Heart left ventricle (tissue), 16 donors: ENCODE results near the gene HAVCR2. TPM values are rescaled to one million over a fixed set of nuclear protein-coding genes. Genes with fewer than 3 reads are reported as not detected.
A peak's percentile ranks its signal among the peaks of the same experiment; 100 is the strongest.

Experiments used
- ATAC-seq, 4 donors: fragments of 200-7000 bp; cut with Tn5 transposase; one replicate each; pipeline ENCODE4 v1.9.1; 2020 to 2022; ENCODE audit warnings: moderate library complexity in 4 of 4, mild to moderate bottlenecking in 3 of 4, moderate number of reproducible peaks in 1 of 4
- DNase-seq, 5 donors: peaks; one replicate each; pipeline ENCODE4 v3.0.0-alpha.2; 2020
- H3K27ac ChIP-seq, 12 donors: fragments of 200-600 bp; sonication (generic) in 4 of 12; one replicate each; pipeline versions ENCODE4 v1.5.0 to v1.8.0; 2016 to 2022; ENCODE audit warnings: mild to moderate bottlenecking in 2 of 12
- H3K27me3 ChIP-seq, 9 donors: fragments of 200-600 bp; sonication (generic) in 2 of 9; one replicate each; pipeline versions ENCODE4 v1.5.1 to v1.8.0; 2016 to 2022; ENCODE audit warnings: mild to moderate bottlenecking in 3 of 9
- H3K36me3 ChIP-seq, 9 donors: fragments of 200-600 bp; sonication (generic) in 2 of 9; one replicate each; pipeline versions ENCODE4 v1.5.0 to v1.8.0; 2018 to 2022; ENCODE audit warnings: mild to moderate bottlenecking in 2 of 9
- H3K4me1 ChIP-seq, 12 donors: fragments of 200-600 bp; sonication (generic) in 4 of 12; one replicate each; pipeline versions ENCODE4 v1.5.0 to v1.8.0; 2016 to 2022; ENCODE audit warnings: mild to moderate bottlenecking in 3 of 12
- H3K4me3 ChIP-seq, 12 donors: fragments of 200-600 bp; sonication (generic) in 4 of 12; one replicate each; pipeline versions ENCODE4 v1.5.0 to v1.8.0; 2017 to 2022; ENCODE audit warnings: mild to moderate bottlenecking in 9 of 12, moderate library complexity in 4 of 12
- H3K9me3 ChIP-seq, 12 donors: fragments of 200-600 bp; sonication (generic) in 4 of 12; one replicate each; pipeline versions ENCODE4 v1.5.0 to v1.8.0; 2016 to 2022; ENCODE audit warnings: mild to moderate bottlenecking in 1 of 12
- POLR2A ChIP-seq, 2 donors: fragments of 450-650 bp; IDR thresholded peaks; one replicate each; pipeline ENCODE4 v1.6.1; 2017; ENCODE audit warnings: antibody characterized with exemption in 2 of 2, mild to moderate bottlenecking in 2 of 2, moderate library complexity in 2 of 2
- WGBS, 4 donors: extraction: QIAGEN DNeasy Blood & Tissue Kit in 2 of 4; methylation state at CpG; one replicate each; pipeline versions ENCODE4 v1.1.5 to v1.1.7; 2013 to 2018; 5-methylcytosine and 5-hydroxymethylcytosine counted together
- intact Hi-C, 10 donors: fragments of 100-400 bp; cut with DNase I; formaldehyde crosslinking; loops; one replicate each; pipeline versions ENCODE4 v1.11.1 to v1.14.2; 2022
- polyA plus RNA-seq, 2 donors: library from polyadenylated mRNA; stranded (reverse); fragments of 200-250 nt; gene quantifications; one replicate each; pipeline ENCODE4 v1.2.3, GENCODE V29; 2013
- total RNA-seq, 9 donors: library from RNA; depleted of rRNA in 2 of 9; stranded (reverse); fragments of >200 nt in 2 of 9; fragmentation: NEBNext Ultra II Directional in 3 of 9; extraction: Animal tissue kit (Norgen Biotek cat#: 25700) in 3 of 9; gene quantifications; one replicate each; pipeline versions ENCODE4 v1.1.0 to v1.2.4, GENCODE V29; 2016 to 2023
- TF ChIP-seq, protein P1 (sequence below), 12 donors: fragments of 200-600 bp; sonication (generic) in 4 of 12; IDR thresholded peaks; one replicate each; pipeline versions ENCODE4 v1.5.0 to v1.8.0; 2018 to 2022; ENCODE audit warnings: antibody characterized with exemption in 12 of 12, mild to moderate bottlenecking in 5 of 12
- donor health status: ischemic (EF 13 %, LVEDD 7.1; RV severe dilation, severe dysfunction).
- donor health status: healthy with polysubstance abuse.
- donor health status: DM: no; HTN: yes; CAD: no.
- donor health status: DM: no; HTN: no; CAD: no.
- donor health status: ischemic (EF 25% LVEDD 6.9; RV normal size, moderate dysfunction).
- donor health status: ischemic (EF 25% LVEDD 5.7; RV mildly dilated, moderate dysfunction).
- donor health status: healthy.
- donor health status: DM: yes; HTN: yes; CAD: no.
- donor health status: ischemic (EF 35%, LVEDD 5.7; RV mildly dilated, moderate dysfunction).
- donor health status: nonischemic (EF 11% LVEDD 7.7; RV severe dilation, severe dysfunction).
- donor health status: DM: yes; HTN: yes; CAD: no.
- donor health status: PGD.
- donor health status: ischemic (EF 29% LVEDD 5.4; RV normal size, mild dysfunction).
- donor health status: nonischemic (EF 23%, LVEDD 6.1; RV moderate dilation, normal function).

The HAVCR2 gene
- total and polyA plus RNA-seq, 11 donors: 0.80 to 39.2 (median 1.9) TPM

GRCh38 chr5:157100140-157100679, 8.6 kb downstream of the HAVCR2 start:
- TF ChIP-seq POLR2A (IDR thresholded peaks at IDR 0.05): no peak
- TF ChIP-seq, protein P1, sequence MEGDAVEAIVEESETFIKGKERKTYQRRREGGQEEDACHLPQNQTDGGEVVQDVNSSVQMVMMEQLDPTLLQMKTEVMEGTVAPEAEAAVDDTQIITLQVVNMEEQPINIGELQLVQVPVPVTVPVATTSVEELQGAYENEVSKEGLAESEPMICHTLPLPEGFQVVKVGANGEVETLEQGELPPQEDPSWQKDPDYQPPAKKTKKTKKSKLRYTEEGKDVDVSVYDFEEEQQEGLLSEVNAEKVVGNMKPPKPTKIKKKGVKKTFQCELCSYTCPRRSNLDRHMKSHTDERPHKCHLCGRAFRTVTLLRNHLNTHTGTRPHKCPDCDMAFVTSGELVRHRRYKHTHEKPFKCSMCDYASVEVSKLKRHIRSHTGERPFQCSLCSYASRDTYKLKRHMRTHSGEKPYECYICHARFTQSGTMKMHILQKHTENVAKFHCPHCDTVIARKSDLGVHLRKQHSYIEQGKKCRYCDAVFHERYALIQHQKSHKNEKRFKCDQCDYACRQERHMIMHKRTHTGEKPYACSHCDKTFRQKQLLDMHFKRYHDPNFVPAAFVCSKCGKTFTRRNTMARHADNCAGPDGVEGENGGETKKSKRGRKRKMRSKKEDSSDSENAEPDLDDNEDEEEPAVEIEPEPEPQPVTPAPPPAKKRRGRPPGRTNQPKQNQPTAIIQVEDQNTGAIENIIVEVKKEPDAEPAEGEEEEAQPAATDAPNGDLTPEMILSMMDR (IDR thresholded peaks at IDR 0.05): no peak
- H3K27me3 ChIP-seq: no peaks in the 10 kb centered on the region
- H3K27ac ChIP-seq: no peak overlapping the region
- H3K36me3 ChIP-seq: peaks cover 0 to 25% (median 0%) of the 10 kb centered on the region in 9 donors
- peaks cover 0 to 17% (median 0%) of the 10 kb centered on the region in 12 donors for H3K4me1 ChIP-seq
- intact Hi-C loops: no loop called here
- DNase-seq (no peak), ATAC-seq (peak in 2 of 4 donors; percentile 55 to 66)
- no peaks in the 10 kb centered on the region for H3K9me3 ChIP-seq
- no peak overlapping the region for H3K4me3 ChIP-seq
- WGBS, 4 donors: 63 to 77% (median 64%) methylated on average over 2 of the region's 2 CpGs

DNA sequence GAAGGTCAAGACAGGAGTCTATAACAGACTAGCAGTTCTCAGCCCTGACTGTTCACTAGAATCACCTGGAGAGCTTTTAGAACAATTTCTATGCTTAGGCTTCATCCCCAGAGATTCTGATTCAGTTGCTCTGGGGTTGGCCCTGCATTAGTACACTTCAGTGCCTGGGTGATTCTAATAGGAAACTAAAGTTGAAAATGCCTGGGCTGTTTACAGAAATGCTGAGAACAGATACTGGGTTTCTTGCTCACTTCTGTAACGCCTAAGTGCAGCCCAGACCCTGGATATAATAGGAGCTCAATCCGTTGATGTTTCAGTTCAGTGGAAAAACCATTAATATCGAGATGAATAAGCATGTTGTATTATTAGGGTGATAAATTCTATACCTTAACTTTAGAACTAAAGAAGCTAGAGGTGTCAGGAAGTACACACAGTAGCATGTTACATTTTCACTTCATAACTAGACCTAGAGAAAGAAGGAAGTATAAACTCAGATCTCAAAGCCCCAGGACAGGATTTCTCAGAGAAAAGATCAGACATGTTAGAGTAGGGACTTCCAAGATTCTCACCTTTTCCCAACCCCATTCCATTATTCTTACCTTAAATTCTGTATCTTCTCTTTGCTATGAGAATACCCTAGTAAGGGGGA, 20.4 kb downstream of the HAVCR2 start:
- Histone ChIP-seq H3K36me3 (peaks cover 0 to 53% (median 0%) of the 10 kb centered on the region in 9 donors), H3K4me3 (no peak overlapping the region), H3K4me1 (no peaks in the 10 kb centered on the region), H3K9me3 (no peaks in the 10 kb centered on the region), H3K27me3 (no peaks in the 10 kb centered on the region), H3K27ac (no peak overlapping the region)
- TF ChIP-seq POLR2A (IDR thresholded peaks at IDR 0.05): no peak
- TF ChIP-seq, protein P1 (IDR thresholded peaks at IDR 0.05): no peak
- 78 to 91% (median 83%) methylated on average over 3 of the region's 3 CpGs for WGBS, 4 donors
- intact Hi-C loops: no loop called here
- ATAC-seq (no peak), DNase-seq (no peak)

DNA sequence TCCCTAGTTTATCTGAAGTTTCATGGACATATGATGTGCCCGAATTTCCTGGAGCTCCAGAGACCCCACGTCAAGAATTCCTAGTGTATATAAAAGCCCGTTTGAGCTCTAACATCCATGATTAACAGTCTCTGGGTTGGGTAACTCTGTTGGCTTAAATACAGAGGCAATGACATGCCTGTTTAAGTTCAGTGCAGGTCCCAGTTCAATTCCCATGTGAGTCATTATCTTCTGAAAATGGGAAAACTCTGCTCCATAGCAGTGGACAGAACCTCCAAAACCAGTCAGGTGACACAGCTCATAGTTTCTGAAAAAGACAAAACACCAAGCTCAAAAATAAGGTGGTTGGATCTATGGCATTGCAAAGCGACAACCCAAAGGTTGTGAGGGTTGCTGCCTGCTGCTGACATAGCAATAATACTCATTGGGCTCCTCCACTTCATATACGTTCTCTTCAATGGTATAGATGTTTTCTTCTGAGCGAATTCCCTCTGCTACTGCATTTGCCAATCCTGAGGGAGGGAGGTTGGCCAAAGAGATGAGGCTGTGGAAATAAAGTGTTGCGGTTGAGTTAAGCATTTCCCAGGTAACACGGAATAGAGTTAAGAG, 22.0 kb downstream of the HAVCR2 start:
- WGBS, 4 donors: 82 to 93% (median 87%) methylated on average over 8 of the region's 8 CpGs
- no peaks in the 10 kb centered on the region for H3K27me3 ChIP-seq
- ATAC-seq: no peak
- H3K36me3 ChIP-seq: peaks cover 0 to 50% (median 0%) of the 10 kb centered on the region in 9 donors
- DNase-seq: no peak
- no peaks in the 10 kb centered on the region for H3K4me1 ChIP-seq
- no peak overlapping the region for H3K27ac ChIP-seq
- H3K9me3 ChIP-seq: no peaks in the 10 kb centered on the region
- intact Hi-C loops: no loop called here
- TF ChIP-seq, protein P1 (IDR thresholded peaks at IDR 0.05): no peak
- no peak for TF ChIP-seq POLR2A (IDR thresholded peaks at IDR 0.05)
- no peak overlapping the region for H3K4me3 ChIP-seq

DNA sequence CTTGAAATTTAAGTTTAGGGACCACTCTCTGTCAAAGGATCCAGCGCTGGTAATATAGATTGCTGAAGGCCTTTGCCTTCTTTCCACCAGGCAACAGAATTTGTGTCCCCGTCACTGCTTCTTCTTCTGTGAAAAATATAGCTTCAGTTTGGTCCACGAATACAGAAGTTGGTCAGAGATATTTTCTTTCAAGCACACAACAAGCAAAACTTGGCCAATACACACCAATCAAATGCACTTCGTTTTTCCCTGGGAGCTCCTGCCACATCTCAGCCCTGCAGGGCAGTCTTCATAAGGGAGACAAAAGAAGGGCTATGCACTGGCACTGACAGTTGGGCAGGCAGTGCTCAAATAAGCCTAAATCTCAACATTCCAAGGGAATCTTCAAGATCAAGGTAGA, 22.9 kb downstream of the HAVCR2 start:
- H3K27ac ChIP-seq: no peak overlapping the region
- intact Hi-C loops: no loop called here
- no peak for ATAC-seq
- no peak for TF ChIP-seq POLR2A (IDR thresholded peaks at IDR 0.05)
- TF ChIP-seq, protein P1 (IDR thresholded peaks at IDR 0.05): no peak
- no peaks in the 10 kb centered on the region for H3K27me3 ChIP-seq
- H3K4me3 ChIP-seq: no peak overlapping the region
- DNase-seq: no peak
- 62 to 84% (median 66%) methylated on average over 4 of the region's 4 CpGs for WGBS, 4 donors
- no peaks in the 10 kb centered on the region for H3K9me3 ChIP-seq
- H3K4me1 ChIP-seq: no peaks in the 10 kb centered on the region
- peaks cover 0 to 42% (median 0%) of the 10 kb centered on the region in 9 donors for H3K36me3 ChIP-seq
